GM13976 (cell line): Measurements from ENCODE around the gene DTX4.
A peak's percentile ranks its signal among the peaks of the same experiment; 100 is the strongest.
"Not testable (repeated sequence)": the region's sequence is repeated elsewhere in the genome, so short reads cannot be mapped to it uniquely, and the experiment has no call there.

Source experiments
- DNase-seq: peaks from one replicate; pipeline ENCODE4 v3.0.0; 2012; ENCODE audit warnings: low spot score
- CTCF ChIP-seq: IDR thresholded peaks from 2 replicates; pipeline ENCODE4 v1.5.1; 2012; ENCODE audit warnings: borderline replicate concordance, mild to moderate bottlenecking; ENCODE audit not compliant: insufficient read depth; ENCODE audit errors: extremely low read depth, missing control alignments, control extremely low read depth
- in situ Hi-C: fragments of 300-500 bp; cut with MboI; formaldehyde crosslinking; loops from one replicate; pipeline ENCODE4 v1.12.0; 2022; ENCODE audit warnings: low sequenced_read_pairs, mixed read lengths, inconsistent platforms; ENCODE audit not compliant: unreplicated experiment

Gene DTX4

DNA sequence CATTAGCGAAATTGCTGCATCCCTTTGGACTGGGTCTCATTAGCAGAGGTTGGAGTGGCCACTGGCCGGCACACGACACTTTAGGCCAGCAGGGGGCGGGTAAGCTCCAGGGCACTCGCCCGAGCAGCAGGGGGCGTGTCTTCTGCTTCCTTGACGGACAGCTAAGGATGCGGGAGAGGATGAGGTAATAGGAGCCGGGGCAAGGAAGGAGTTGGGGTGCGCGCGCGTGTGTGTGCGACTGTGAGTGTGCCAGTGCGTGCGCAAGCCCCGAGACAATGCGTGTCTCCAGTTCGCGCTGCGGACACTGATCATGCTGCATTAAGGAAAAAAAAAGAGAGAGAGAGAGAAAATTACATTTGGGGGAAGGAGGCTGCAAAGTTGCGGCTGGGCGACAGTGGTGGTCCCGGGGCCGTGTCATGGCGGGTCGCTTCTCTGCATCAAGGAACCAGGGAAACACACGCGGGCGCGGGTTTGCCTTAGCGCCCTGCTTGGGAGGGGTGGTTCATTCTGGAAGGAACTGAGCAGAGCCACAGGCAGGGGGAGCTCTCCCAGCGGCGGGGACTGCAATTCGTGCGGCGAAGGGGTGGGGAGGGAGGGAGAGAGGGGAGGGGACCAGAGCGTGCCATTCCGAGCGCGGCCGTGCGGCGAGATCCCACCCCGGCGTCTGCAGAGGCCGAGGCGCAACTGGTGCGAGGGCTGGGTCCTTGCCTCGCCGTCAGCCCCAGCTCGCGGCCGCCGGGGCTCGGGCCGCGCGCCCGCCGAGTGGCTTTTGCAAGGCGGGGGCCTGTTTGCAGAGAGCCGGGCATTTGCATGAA is at the start of gene DTX4:
TSS of gene DTX4 (plus strand) at position 625 of the 815 bp plus-strand sequence. CDS start 464 bp downstream, outside the sequence.
- peak; percentile 90 for DNase-seq
- TF ChIP-seq CTCF = peak; percentile 99
- in situ Hi-C loops = loop anchor here (5.0 kb wide), 1 partner anchor 36 kb away; no protein-coding TSS in a partner anchor

- peak; percentile 98 for TF ChIP-seq CTCF
- in situ Hi-C loops = no loop called here
- DNase-seq = peak; percentile 79
Measured at GRCh38 chr11:59135648-59136461, 36.1 kb upstream of the DTX4 start.

GRCh38 chr11:59136551-59136950 is 35.4 kb upstream of the DTX4 start:
- in situ Hi-C loops, DNase-seq: not testable (repeated sequence)

GRCh38 chr11:59137190-59137589 is 34.7 kb upstream of the DTX4 start:
- in situ Hi-C loops = no loop called here
- DNase-seq = no peak
- TF ChIP-seq CTCF = no peak

GRCh38 chr11:59138643-59139042 is 33.3 kb upstream of the DTX4 start:
- no peak for DNase-seq
- in situ Hi-C loops = no loop called here
- no peak for TF ChIP-seq CTCF

DNA sequence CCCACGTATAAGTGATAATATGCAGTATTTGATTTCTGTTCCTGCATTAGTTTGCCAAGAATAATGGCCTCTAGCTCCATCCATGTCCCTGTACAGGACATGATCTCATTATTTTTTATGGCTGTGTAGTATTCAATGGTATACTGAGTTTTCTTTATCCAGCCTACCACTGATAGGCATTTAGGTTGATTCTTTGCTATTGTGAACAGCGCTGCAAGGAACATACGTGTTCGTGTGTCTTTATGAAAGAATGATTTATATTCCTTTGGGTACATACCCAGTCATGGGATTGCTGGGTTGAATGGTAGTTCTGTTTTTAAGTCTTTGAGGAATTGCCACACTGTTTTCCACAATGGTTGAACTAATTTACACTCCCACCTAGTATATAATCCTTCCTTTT is 30.7 kb upstream of the DTX4 start:
- TF ChIP-seq CTCF = no peak
- in situ Hi-C loops = no loop called here
- DNase-seq = no peak
